Stimulated activated CD4-positive, alpha-beta T cell treated with anti-CD3 and anti-CD28 coated beads, Interleukin-1b, Interleukin-23, amount 100 ng/mL, for 24 hours (primary cell): ENCODE results near the gene NEDD4L.

Experiments
- DNase-seq, 4 experiments: peaks; one replicate each; pipeline ENCODE4 v3.0.0-alpha.2; 2020; ENCODE audit warnings: low read depth in 4 of 4, low spot score in 1 of 4

The NEDD4L gene

GRCh38 chr18:58285449-58286130 lies 241.6 kb downstream of the NEDD4L start:
- no peak for DNase-seq

- DNase-seq = no peak
Observed at GRCh38 chr18:58286632-58287352, 242.8 kb downstream of the NEDD4L start.

GRCh38 chr18:58287353-58288274 lies 243.6 kb downstream of the NEDD4L start:
- no peak for DNase-seq

- DNase-seq = no peak
Observed at GRCh38 chr18:58288921-58289797, 245.1 kb downstream of the NEDD4L start.

GRCh38 chr18:58290116-58290695 lies 246.2 kb downstream of the NEDD4L start:
- no peak for DNase-seq

- no peak for DNase-seq
Observed at GRCh38 chr18:58291131-58291530, 247.1 kb downstream of the NEDD4L start.

GRCh38 chr18:58292638-58293037 lies 248.6 kb downstream of the NEDD4L start:
- no peak for DNase-seq

GRCh38 chr18:58297198-58297597 lies 253.2 kb downstream of the NEDD4L start:
- no peak for DNase-seq

GRCh38 chr18:58298251-58299134 lies 254.5 kb downstream of the NEDD4L start:
- no peak for DNase-seq

- no peak for DNase-seq
Observed at GRCh38 chr18:58299135-58299473, 255.1 kb downstream of the NEDD4L start.

GRCh38 chr18:58299936-58300335 lies 255.9 kb downstream of the NEDD4L start:
- DNase-seq = no peak

- DNase-seq = no peak
Observed at GRCh38 chr18:58300867-58301266, 256.8 kb downstream of the NEDD4L start.

GRCh38 chr18:58302811-58303210 lies 258.8 kb downstream of the NEDD4L start:
- DNase-seq = no peak

- no peak for DNase-seq
Observed at GRCh38 chr18:58303363-58303762, 259.3 kb downstream of the NEDD4L start.

GRCh38 chr18:58305792-58306191 lies 261.8 kb downstream of the NEDD4L start:
- DNase-seq = no peak

- DNase-seq = no peak
Observed at GRCh38 chr18:58307441-58307840, 263.4 kb downstream of the NEDD4L start.

GRCh38 chr18:58308463-58308862 lies 264.4 kb downstream of the NEDD4L start:
- DNase-seq = no peak

- DNase-seq = no peak
Observed at GRCh38 chr18:58309099-58309498, 265.1 kb downstream of the NEDD4L start.

GRCh38 chr18:58309610-58310239 lies 265.7 kb downstream of the NEDD4L start:
- DNase-seq = no peak
